Gastrocnemius medialis (tissue), 4 donors: Measurements from ENCODE around the gene CREG1.

Experiments
- POLR2A ChIP-seq, 2 donors: fragments of 450-650 bp; IDR thresholded peaks; one replicate each; pipeline ENCODE4 v1.6.1; 2017; ENCODE audit warnings: antibody characterized with exemption in 2 of 2, mild to moderate bottlenecking in 2 of 2, moderate library complexity in 2 of 2
- TF ChIP-seq, protein P1 (sequence below), 5 experiments: fragments of 450-650 bp in 3 of 5; fragments of 200-600 bp in 2 of 5; sonication (generic) in 2 of 5; IDR thresholded peaks in 4 of 5; conservative IDR thresholded peaks in 1 of 5; 1 replicate in 4 of 5; 2 replicates in 1 of 5; pipeline ENCODE4 v1.5.1; 2016 to 2019; ENCODE audit warnings: antibody characterized with exemption in 5 of 5, mild to moderate bottlenecking in 3 of 5, moderate library complexity in 3 of 5

DNA sequence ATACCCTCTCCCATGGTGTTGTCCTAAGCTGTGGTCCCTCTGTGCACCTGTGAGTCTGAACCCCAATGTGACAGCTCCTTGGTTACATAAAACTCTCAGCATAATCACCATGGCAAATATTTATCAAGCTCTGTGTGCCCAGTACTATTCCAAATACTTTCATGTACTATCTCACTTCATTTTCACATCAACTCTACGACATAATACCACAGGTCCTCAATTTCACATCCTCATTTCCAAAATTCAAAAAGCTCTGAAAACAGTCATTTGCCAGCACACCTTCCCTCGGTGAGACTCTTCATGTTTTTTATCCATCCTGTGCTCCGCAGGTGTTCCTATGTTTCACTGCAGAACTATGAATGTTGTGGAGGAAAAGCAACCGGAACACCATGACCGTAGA lies 12.4 kb upstream of the CREG1 start:
- TF ChIP-seq, protein P1, sequence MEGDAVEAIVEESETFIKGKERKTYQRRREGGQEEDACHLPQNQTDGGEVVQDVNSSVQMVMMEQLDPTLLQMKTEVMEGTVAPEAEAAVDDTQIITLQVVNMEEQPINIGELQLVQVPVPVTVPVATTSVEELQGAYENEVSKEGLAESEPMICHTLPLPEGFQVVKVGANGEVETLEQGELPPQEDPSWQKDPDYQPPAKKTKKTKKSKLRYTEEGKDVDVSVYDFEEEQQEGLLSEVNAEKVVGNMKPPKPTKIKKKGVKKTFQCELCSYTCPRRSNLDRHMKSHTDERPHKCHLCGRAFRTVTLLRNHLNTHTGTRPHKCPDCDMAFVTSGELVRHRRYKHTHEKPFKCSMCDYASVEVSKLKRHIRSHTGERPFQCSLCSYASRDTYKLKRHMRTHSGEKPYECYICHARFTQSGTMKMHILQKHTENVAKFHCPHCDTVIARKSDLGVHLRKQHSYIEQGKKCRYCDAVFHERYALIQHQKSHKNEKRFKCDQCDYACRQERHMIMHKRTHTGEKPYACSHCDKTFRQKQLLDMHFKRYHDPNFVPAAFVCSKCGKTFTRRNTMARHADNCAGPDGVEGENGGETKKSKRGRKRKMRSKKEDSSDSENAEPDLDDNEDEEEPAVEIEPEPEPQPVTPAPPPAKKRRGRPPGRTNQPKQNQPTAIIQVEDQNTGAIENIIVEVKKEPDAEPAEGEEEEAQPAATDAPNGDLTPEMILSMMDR (IDR thresholded peaks at IDR 0.05 in 4 of 5, conservative IDR thresholded peaks at IDR 0.05 in 1 of 5), result no peak
- TF ChIP-seq POLR2A (IDR thresholded peaks at IDR 0.05), result no peak
